Gastroesophageal sphincter (tissue), 3 donors: ENCODE results near the gene PARD3.

Experiments
- POLR2A ChIP-seq, 2 donors: fragments of 450-650 bp; IDR thresholded peaks; one replicate each; pipeline ENCODE4 v1.6.1; 2017; ENCODE audit warnings: antibody characterized with exemption in 2 of 2, mild to moderate bottlenecking in 2 of 2, moderate library complexity in 1 of 2
- TF ChIP-seq, protein P1 (sequence below), 4 experiments: fragments of 200-600 bp in 2 of 4; fragments of 450-650 bp in 2 of 4; sonication (generic) in 1 of 4; IDR thresholded peaks; one replicate each; pipeline ENCODE4 v1.5.1; 2017 to 2019; ENCODE audit warnings: antibody characterized with exemption in 4 of 4, mild to moderate bottlenecking in 2 of 4, moderate library complexity in 2 of 4

DNA sequence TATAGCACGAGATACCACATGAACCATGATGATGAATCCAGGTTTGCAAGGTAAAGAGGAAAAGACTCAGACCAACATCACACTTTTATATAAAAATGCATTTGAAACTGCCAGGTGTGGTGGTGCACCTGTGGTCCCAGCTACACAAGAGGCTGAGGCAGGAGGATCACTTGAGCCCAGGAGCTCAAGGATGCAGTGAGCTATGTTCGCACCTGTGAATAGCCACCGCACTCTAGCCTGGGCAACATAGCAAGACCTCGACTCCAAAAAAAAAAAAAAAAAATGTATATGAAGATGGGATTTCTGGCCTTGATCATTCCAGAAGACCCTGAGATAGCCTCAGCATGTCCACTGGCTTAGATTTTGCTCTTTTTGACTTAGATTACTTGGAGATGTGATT lies 161.6 kb downstream of the PARD3 start:
- TF ChIP-seq POLR2A (IDR thresholded peaks at IDR 0.05): no peak
- TF ChIP-seq, protein P1, sequence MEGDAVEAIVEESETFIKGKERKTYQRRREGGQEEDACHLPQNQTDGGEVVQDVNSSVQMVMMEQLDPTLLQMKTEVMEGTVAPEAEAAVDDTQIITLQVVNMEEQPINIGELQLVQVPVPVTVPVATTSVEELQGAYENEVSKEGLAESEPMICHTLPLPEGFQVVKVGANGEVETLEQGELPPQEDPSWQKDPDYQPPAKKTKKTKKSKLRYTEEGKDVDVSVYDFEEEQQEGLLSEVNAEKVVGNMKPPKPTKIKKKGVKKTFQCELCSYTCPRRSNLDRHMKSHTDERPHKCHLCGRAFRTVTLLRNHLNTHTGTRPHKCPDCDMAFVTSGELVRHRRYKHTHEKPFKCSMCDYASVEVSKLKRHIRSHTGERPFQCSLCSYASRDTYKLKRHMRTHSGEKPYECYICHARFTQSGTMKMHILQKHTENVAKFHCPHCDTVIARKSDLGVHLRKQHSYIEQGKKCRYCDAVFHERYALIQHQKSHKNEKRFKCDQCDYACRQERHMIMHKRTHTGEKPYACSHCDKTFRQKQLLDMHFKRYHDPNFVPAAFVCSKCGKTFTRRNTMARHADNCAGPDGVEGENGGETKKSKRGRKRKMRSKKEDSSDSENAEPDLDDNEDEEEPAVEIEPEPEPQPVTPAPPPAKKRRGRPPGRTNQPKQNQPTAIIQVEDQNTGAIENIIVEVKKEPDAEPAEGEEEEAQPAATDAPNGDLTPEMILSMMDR (IDR thresholded peaks at IDR 0.05): no peak
